GM12878 (cell line): ENCODE data around the gene CYP26C1.

Source experiments
- BHLHE40 ChIP-seq, 2 experiments: fragments of 450-650 bp in 1 of 2; IDR thresholded peaks; 2 replicates each; pipeline ENCODE4 v1.6.1; 2011 to 2017; ENCODE audit warnings: low read depth in 2 of 2, borderline replicate concordance in 1 of 2, improper control_type of control experiment in 1 of 2, low read length in 1 of 2, mild to moderate bottlenecking in 1 of 2
- CBX5 ChIP-seq: sonication (generic); IDR thresholded peaks from 2 replicates; pipeline ENCODE4 v1.6.1; 2016; ENCODE audit warnings: low read depth, moderate library complexity, mild to moderate bottlenecking, inconsistent platforms
- CHD2 ChIP-seq: IDR thresholded peaks from 2 replicates; pipeline ENCODE4 v1.6.1; 2011; ENCODE audit warnings: low read depth, low read length, improper control_type of control experiment, borderline replicate concordance
- CREB1 ChIP-seq: IDR thresholded peaks from 2 replicates; pipeline ENCODE4 v1.6.1; 2012; ENCODE audit warnings: low read depth, mild to moderate bottlenecking, inconsistent platforms
- CTCF ChIP-seq, 3 experiments: IDR thresholded peaks in 2 of 3; conservative IDR thresholded peaks in 1 of 3; 2 replicates each; pipeline ENCODE4 v1.5.1; 2011; ENCODE audit warnings: low read depth in 3 of 3, low read length in 3 of 3, mild to moderate bottlenecking in 3 of 3, control low read depth in 2 of 3, moderate library complexity in 2 of 3, inconsistent platforms in 1 of 3, mixed read lengths in 1 of 3; ENCODE audit not compliant: control insufficient read depth in 2 of 3, insufficient read depth in 1 of 3; ENCODE audit errors: extremely low read depth in 1 of 3
- ESRRA ChIP-seq: IDR thresholded peaks from 2 replicates; pipeline ENCODE4 v1.6.1; 2012; ENCODE audit warnings: mild to moderate bottlenecking, low read length, improper control_type of control experiment
- FOXK2 ChIP-seq: fragments of 450-650 bp; IDR thresholded peaks from 2 replicates; pipeline ENCODE4 v1.6.1; 2017; ENCODE audit warnings: mild to moderate bottlenecking, moderate library complexity
- POLR2A ChIP-seq: IDR thresholded peaks from 2 replicates; pipeline ENCODE4 v1.6.1; 2011; ENCODE audit warnings: low read depth, mild to moderate bottlenecking, low read length
- TAF1 ChIP-seq: IDR thresholded peaks from 2 replicates; pipeline ENCODE4 v1.6.1; 2011; ENCODE audit warnings: mild to moderate bottlenecking, low read depth, low read length, borderline replicate concordance
- ZNF274 ChIP-seq: IDR thresholded peaks from one replicate; pipeline ENCODE4 v1.8.0; 2011; ENCODE audit not compliant: insufficient read length, insufficient read depth
- TF ChIP-seq, protein P1 (sequence below): fragments of 450-650 bp; IDR thresholded peaks from 2 replicates; pipeline ENCODE4 v1.6.1; 2017; ENCODE audit warnings: mild to moderate bottlenecking
- TF ChIP-seq, protein P2 (sequence below): fragments of 450-650 bp; IDR thresholded peaks from 2 replicates; pipeline ENCODE4 v1.6.1; 2016; ENCODE audit warnings: mild to moderate bottlenecking, moderate library complexity, borderline replicate concordance

DNA sequence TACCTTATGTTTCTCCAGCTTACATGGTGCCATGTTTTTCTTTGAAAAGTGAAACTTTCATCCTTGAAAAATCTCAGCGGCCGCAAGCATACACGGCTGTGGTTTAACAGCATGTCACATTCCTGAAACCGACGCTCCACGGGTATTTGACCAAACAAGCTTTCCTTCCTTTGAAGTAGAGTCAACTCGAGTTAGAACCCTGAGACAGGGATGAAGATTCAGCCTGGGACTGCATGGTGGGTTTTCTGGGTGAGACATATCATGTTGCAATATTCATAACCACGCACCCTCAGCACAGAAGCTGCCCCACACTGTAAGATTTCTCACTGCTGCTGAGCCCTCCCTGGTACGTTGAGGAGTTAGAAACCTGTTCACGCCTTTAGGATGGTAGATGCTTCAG is 21.2 kb downstream of the CYP26C1 start:
- no peak for TF ChIP-seq POLR2A
- TF ChIP-seq CHD2: no peak
- no peak for TF ChIP-seq CTCF (IDR thresholded peaks at IDR 0.05 in 2 of 3, conservative IDR thresholded peaks at IDR 0.05 in 1 of 3; ENCODE audit: control insufficient read depth in 2 of 3, extremely low read depth in 1 of 3, insufficient read depth in 1 of 3, low read depth in 3 of 3, low read length in 3 of 3)
- TF ChIP-seq, protein P1, sequence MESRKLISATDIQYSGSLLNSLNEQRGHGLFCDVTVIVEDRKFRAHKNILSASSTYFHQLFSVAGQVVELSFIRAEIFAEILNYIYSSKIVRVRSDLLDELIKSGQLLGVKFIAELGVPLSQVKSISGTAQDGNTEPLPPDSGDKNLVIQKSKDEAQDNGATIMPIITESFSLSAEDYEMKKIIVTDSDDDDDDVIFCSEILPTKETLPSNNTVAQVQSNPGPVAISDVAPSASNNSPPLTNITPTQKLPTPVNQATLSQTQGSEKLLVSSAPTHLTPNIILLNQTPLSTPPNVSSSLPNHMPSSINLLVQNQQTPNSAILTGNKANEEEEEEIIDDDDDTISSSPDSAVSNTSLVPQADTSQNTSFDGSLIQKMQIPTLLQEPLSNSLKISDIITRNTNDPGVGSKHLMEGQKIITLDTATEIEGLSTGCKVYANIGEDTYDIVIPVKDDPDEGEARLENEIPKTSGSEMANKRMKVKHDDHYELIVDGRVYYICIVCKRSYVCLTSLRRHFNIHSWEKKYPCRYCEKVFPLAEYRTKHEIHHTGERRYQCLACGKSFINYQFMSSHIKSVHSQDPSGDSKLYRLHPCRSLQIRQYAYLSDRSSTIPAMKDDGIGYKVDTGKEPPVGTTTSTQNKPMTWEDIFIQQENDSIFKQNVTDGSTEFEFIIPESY: no peak
- TF ChIP-seq CREB1: no peak
- no peak for TF ChIP-seq CBX5
- no peak for TF ChIP-seq BHLHE40 (IDR thresholded peaks at IDR 0.05; ENCODE audit: borderline replicate concordance in 1 of 2, low read depth in 2 of 2, low read length in 1 of 2)
- TF ChIP-seq, protein P2, sequence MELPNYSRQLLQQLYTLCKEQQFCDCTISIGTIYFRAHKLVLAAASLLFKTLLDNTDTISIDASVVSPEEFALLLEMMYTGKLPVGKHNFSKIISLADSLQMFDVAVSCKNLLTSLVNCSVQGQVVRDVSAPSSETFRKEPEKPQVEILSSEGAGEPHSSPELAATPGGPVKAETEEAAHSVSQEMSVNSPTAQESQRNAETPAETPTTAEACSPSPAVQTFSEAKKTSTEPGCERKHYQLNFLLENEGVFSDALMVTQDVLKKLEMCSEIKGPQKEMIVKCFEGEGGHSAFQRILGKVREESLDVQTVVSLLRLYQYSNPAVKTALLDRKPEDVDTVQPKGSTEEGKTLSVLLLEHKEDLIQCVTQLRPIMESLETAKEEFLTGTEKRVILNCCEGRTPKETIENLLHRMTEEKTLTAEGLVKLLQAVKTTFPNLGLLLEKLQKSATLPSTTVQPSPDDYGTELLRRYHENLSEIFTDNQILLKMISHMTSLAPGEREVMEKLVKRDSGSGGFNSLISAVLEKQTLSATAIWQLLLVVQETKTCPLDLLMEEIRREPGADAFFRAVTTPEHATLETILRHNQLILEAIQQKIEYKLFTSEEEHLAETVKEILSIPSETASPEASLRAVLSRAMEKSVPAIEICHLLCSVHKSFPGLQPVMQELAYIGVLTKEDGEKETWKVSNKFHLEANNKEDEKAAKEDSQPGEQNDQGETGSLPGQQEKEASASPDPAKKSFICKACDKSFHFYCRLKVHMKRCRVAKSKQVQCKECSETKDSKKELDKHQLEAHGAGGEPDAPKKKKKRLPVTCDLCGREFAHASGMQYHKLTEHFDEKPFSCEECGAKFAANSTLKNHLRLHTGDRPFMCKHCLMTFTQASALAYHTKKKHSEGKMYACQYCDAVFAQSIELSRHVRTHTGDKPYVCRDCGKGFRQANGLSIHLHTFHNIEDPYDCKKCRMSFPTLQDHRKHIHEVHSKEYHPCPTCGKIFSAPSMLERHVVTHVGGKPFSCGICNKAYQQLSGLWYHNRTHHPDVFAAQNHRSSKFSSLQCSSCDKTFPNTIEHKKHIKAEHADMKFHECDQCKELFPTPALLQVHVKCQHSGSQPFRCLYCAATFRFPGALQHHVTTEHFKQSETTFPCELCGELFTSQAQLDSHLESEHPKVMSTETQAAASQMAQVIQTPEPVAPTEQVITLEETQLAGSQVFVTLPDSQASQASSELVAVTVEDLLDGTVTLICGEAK: no peak
- TF ChIP-seq ESRRA: no peak
- no peak for TF ChIP-seq TAF1
- no peak for TF ChIP-seq FOXK2
- TF ChIP-seq ZNF274: no peak
